GM12878 (cell line): Measurements from ENCODE around the gene UBASH3A. TPM values are rescaled to one million over a fixed set of nuclear protein-coding genes. Genes with fewer than 3 reads are reported as not detected.

Experiments
- ATAC-seq: fragments of 200-7000 bp; cut with Tn5 transposase; 3 replicates; pipeline ENCODE4 v1.9.1; 2020; ENCODE audit warnings: mild to moderate bottlenecking, moderate library complexity
- BruUV-seq: library from RNA; stranded (reverse); fragments of 400-500 nt; replicated peaks from 2 replicates; lab custom pipeline; 2021; lab: Mats Ljungman, UMichigan
- CTCF ChIA-PET: fragments of 300-600 bp; sonication (Branson Sonifier 250); formaldehyde crosslinking; extraction: SDS; loops from one replicate; lab custom pipeline; 2021; ENCODE audit warnings: inconsistent platforms; lab: Yijun Ruan, JAX
- POLR2A ChIA-PET: fragments of 350-600 bp; formaldehyde crosslinking; extraction: SDS; loops from one replicate; lab custom pipeline; 2021; ENCODE audit warnings: inconsistent platforms; lab: Charles Lee
- RAD21 ChIA-PET: fragments of 300-600 bp; sonication (Branson Sonifier 250); formaldehyde crosslinking; loops from one replicate; lab custom pipeline; 2023; ENCODE audit warnings: antibody characterized with exemption; ENCODE audit not compliant: unreplicated experiment; lab: Charles Lee
- SMC1A ChIA-PET: fragments of 300-600 bp; sonication (Branson Sonifier 250); formaldehyde crosslinking; loops from one replicate; lab custom pipeline; 2023; ENCODE audit not compliant: unreplicated experiment, uncharacterized antibody; lab: Charles Lee
- DNase-seq: peaks from one replicate; pipeline ENCODE4 v3.0.0-alpha.2; 2011; ENCODE audit warnings: low read depth, low spot score
- FAIRE-seq: peaks from 3 replicates; lab custom pipeline; 2011; peaks lifted over from hg19 to GRCh38; lab: Jason Lieb, UNC
- H2AFZ ChIP-seq: 2 replicates; pipeline ENCODE4 v1.6.0; 2011; ENCODE audit warnings: low read depth, low read length, control low read depth; ENCODE audit not compliant: control insufficient read depth
- H3K27ac ChIP-seq: 2 replicates; pipeline ENCODE4 v1.5.1; 2011; ENCODE audit warnings: control low read depth; ENCODE audit not compliant: control insufficient read depth, insufficient read depth
- H3K27me3 ChIP-seq, 2 experiments: replicated peaks in 1 of 2; 2 replicates each; pipeline versions ENCODE4 v1.6.0 to v1.6.1; 2011; ENCODE audit warnings: low read length in 1 of 2; ENCODE audit not compliant: control insufficient read depth in 2 of 2, insufficient read depth in 2 of 2
- H3K36me3 ChIP-seq, 2 experiments: 2 replicates each; pipeline ENCODE4 v1.5.1; 2011; ENCODE audit warnings: low read length in 1 of 2; ENCODE audit not compliant: control insufficient read depth in 2 of 2, insufficient read depth in 2 of 2
- H3K4me1 ChIP-seq: 2 replicates; pipeline ENCODE4 v1.6.1; 2011; ENCODE audit warnings: mild to moderate bottlenecking, low read length, moderate library complexity, mixed read lengths; ENCODE audit not compliant: control insufficient read depth, insufficient read depth
- H3K4me2 ChIP-seq: 2 replicates; pipeline ENCODE4 v1.6.0; 2011; ENCODE audit warnings: control low read depth; ENCODE audit not compliant: control insufficient read depth, insufficient read depth
- H3K4me3 ChIP-seq: fragments of 200-600 bp; sonication (generic); 2 replicates; pipeline ENCODE4 v1.5.1; 2016
- H3K79me2 ChIP-seq: 2 replicates; pipeline ENCODE4 v1.6.0; 2011; ENCODE audit warnings: low read length; ENCODE audit not compliant: control insufficient read depth, insufficient read depth
- H3K9ac ChIP-seq: 2 replicates; pipeline ENCODE4 v1.8.0; 2011; ENCODE audit warnings: low read length, control low read depth, mixed read lengths; ENCODE audit not compliant: control insufficient read depth, insufficient read depth
- H3K9me3 ChIP-seq: replicated peaks from 3 replicates; pipeline ENCODE4 v1.5.1; 2011; ENCODE audit warnings: mild to moderate bottlenecking, low read length; ENCODE audit not compliant: control insufficient read depth, insufficient read depth
- H4K20me1 ChIP-seq: 2 replicates; pipeline ENCODE4 v1.6.0; 2011; ENCODE audit not compliant: control insufficient read depth, insufficient read depth
- E4F1 ChIP-seq: fragments of 450-650 bp; IDR thresholded peaks from 2 replicates; pipeline ENCODE4 v1.6.1; 2018; ENCODE audit warnings: borderline replicate concordance, mild to moderate bottlenecking; ENCODE audit not compliant: partially characterized antibody
- ESRRA ChIP-seq: IDR thresholded peaks from 2 replicates; pipeline ENCODE4 v1.6.1; 2012; ENCODE audit warnings: mild to moderate bottlenecking, low read length, improper control_type of control experiment
- HDGF ChIP-seq: fragments of 450-650 bp; IDR thresholded peaks from 2 replicates; pipeline ENCODE4 v1.6.1; 2016; ENCODE audit warnings: antibody characterized with exemption
- NFYB ChIP-seq: IDR thresholded peaks from 2 replicates; pipeline ENCODE4 v1.6.1; 2011; ENCODE audit warnings: low read depth, mild to moderate bottlenecking, low read length, improper control_type of control experiment, moderate library complexity; ENCODE audit not compliant: insufficient read depth
- NRF1 ChIP-seq: conservative IDR thresholded peaks from 2 replicates; pipeline ENCODE4 v1.6.1; 2011; ENCODE audit warnings: mild to moderate bottlenecking, low read depth, low read length, improper control_type of control experiment
- RUNX3 ChIP-seq: IDR thresholded peaks from 2 replicates; pipeline ENCODE4 v1.6.1; 2012; ENCODE audit warnings: low read length, inconsistent platforms
- SPI1 ChIP-seq: IDR thresholded peaks from 2 replicates; pipeline ENCODE4 v1.6.1; 2011; ENCODE audit warnings: low read depth, mild to moderate bottlenecking, low read length, moderate library complexity, borderline replicate concordance; ENCODE audit not compliant: insufficient read depth
- SREBF1 ChIP-seq: IDR thresholded peaks from 2 replicates; pipeline ENCODE4 v1.6.1; 2012; ENCODE audit warnings: mild to moderate bottlenecking, low read length
- TCF3 ChIP-seq: IDR thresholded peaks from 2 replicates; pipeline ENCODE4 v1.6.1; 2012; ENCODE audit warnings: low read depth, mild to moderate bottlenecking, low read length, borderline replicate concordance; ENCODE audit not compliant: insufficient read depth
- ZNF207 ChIP-seq: fragments of 450-650 bp; IDR thresholded peaks from 2 replicates; pipeline ENCODE4 v1.6.1; 2014; ENCODE audit warnings: antibody characterized with exemption, mild to moderate bottlenecking, borderline replicate concordance
- WGBS: methylation state at CpG from one replicate; pipeline ENCODE4 v1.1.6; 2016; ENCODE audit warnings: low lambda C conversion rate; ENCODE audit not compliant: insufficient replicate concordance, insufficient coverage; ENCODE audit errors: missing lambda C conversion rate; 5-methylcytosine and 5-hydroxymethylcytosine counted together
- in situ Hi-C: fragments of 300-500 bp; cut with MboI; formaldehyde crosslinking; loops from 9 replicates; pipeline ENCODE4 v1.14.3; 2018; ENCODE audit warnings: mixed read lengths
- intact Hi-C: fragments of 100-400 bp; cut with micrococcal nuclease; formaldehyde crosslinking; loops from one replicate; pipeline ENCODE4 v1.14.2; 2022; ENCODE audit not compliant: unreplicated experiment
- polyA plus RNA-seq, 11 experiments: library from polyadenylated mRNA; depleted of rRNA in 4 of 11; unstranded in 6 of 11; stranded (reverse) in 5 of 11; fragments of >200 nt; fragmentation: Nextera tagmentation in 4 of 11; fragmentation: Illumina TruSeq in 1 of 11; extraction: Ambion mirVana in 4 of 11; extraction: Trizol in 1 of 11; gene quantifications; 1 replicate in 1 of 11; 2 replicates in 10 of 11; pipeline versions ENCODE4 v1.2.1 to v1.2.3, GENCODE V29; 2011 to 2016; ENCODE audit warnings: inconsistent platforms in 2 of 11, missing spikeins in 2 of 11, low read depth in 1 of 11
- total RNA-seq, 4 experiments: library from RNA; depleted of rRNA in 3 of 4; stranded (reverse); fragments of >200 nt in 3 of 4; fragmentation: Illumina TruSeq in 1 of 4; extraction: Trizol in 1 of 4; gene quantifications; 2 replicates each; pipeline versions ENCODE4 v1.2.1 to v1.2.3, GENCODE V29; 2013 to 2021

UBASH3A gene
- total and polyA plus RNA-seq, 10 of the 15 experiments (the other 5 are each of a cell fraction or from before 2014, with no cell fraction given) = 0.04 to 0.39 (median 0.23) TPM; not detected in 1

- no peak for FAIRE-seq
These were observed 28.2 kb upstream of the UBASH3A start for GRCh38 chr21:42375506-42375905.

GRCh38 chr21:42375966-42376337 is 27.8 kb upstream of the UBASH3A start:
- no peak for TF ChIP-seq E4F1
- WGBS = 42% methylated on average over 3 of the region's 3 CpGs
- Histone ChIP-seq H3K36me3 (no peaks in the 10 kb centered on the region), H4K20me1 (no peaks in the 10 kb centered on the region), H3K4me1 (no peaks in the 10 kb centered on the region), H3K27ac (no peak overlapping the region), H3K4me3 (no peak overlapping the region), H3K4me2 (no peak overlapping the region), H2AFZ (no peak overlapping the region), H3K9me3 (no peaks in the 10 kb centered on the region), H3K79me2 (no peaks in the 10 kb centered on the region), H3K27me3 (no peaks in the 10 kb centered on the region), H3K9ac (no peak overlapping the region)
- ATAC-seq = no peak
- no peak for DNase-seq
- ChIA-PET SMC1A (interaction anchor here (1.0 kb wide), 1 partner anchor 74 kb away, joined by 3 read pairs; no protein-coding TSS in a partner anchor), POLR2A (no interaction called here), CTCF (interaction anchor here (1.0 to 3.8 kb wide), 2 partner anchors 10 to 46 kb away, joined by 3 to 15 read pairs; no protein-coding TSS in a partner anchor), RAD21 (interaction anchor here (1.2 kb wide), 1 partner anchor 161 kb away, joined by 5 read pairs; no protein-coding TSS in a partner anchor)
- in situ Hi-C loops = loop anchor here (5.0 kb wide), 1 partner anchor 71 kb away; no protein-coding TSS in a partner anchor
- intact Hi-C loops = loop anchor here (5.0 kb wide), 1 partner anchor 66 kb away; no protein-coding TSS in a partner anchor
- no peak for FAIRE-seq
- no TSS peak for BruUV-seq

More at GRCh38 chr21:42375506-42375905, 28.2 kb upstream of the UBASH3A start:
- ATAC-seq = no peak
- Histone ChIP-seq H4K20me1 (no peaks in the 10 kb centered on the region), H3K9ac (no peak overlapping the region), H3K79me2 (no peaks in the 10 kb centered on the region), H3K4me2 (no peak overlapping the region), H3K36me3 (no peaks in the 10 kb centered on the region), H3K27me3 (no peaks in the 10 kb centered on the region), H3K4me3 (no peak overlapping the region), H2AFZ (no peak overlapping the region)
- DNase-seq = no peak
- intact Hi-C loops = loop anchor here (5.0 kb wide), 1 partner anchor 67 kb away; no protein-coding TSS in a partner anchor
- CTCF ChIA-PET = interaction anchor here (1.0 to 3.8 kb wide), 2 partner anchors 10 to 46 kb away, joined by 3 to 15 read pairs; no protein-coding TSS in a partner anchor
- RAD21 ChIA-PET = interaction anchor here (1.1 to 1.2 kb wide), 3 partner anchors 40 to 161 kb away, joined by 3 to 5 read pairs (median 3); no protein-coding TSS in a partner anchor
- SMC1A ChIA-PET = no interaction called here
- TF ChIP-seq SPI1 (no peak), SREBF1 (no peak), TCF3 (no peak), NRF1 (no peak), RUNX3 (no peak), ZNF207 (no peak), HDGF (no peak), ESRRA (no peak), NFYB (no peak)
- TF ChIP-seq, all 136 proteins: peak for 0
- H3K4me1 ChIP-seq = no peaks in the 10 kb centered on the region
- in situ Hi-C loops = loop anchor here (5.0 kb wide), 1 partner anchor 72 kb away; no protein-coding TSS in a partner anchor
- H3K9me3 ChIP-seq = no peaks in the 10 kb centered on the region
- 68% methylated on average over 11 of the region's 11 CpGs for WGBS
- no peak overlapping the region for H3K27ac ChIP-seq
- BruUV-seq = no TSS peak
- POLR2A ChIA-PET = no interaction called here
